HuH-7 (cell line): ENCODE data around the gene TMEM61.
"Not testable (repeated sequence)": the region's sequence is repeated elsewhere in the genome, so short reads cannot be mapped to it uniquely, and the experiment has no call there.

Source experiments
- DNase-seq: peaks from one replicate; pipeline ENCODE4 v3.0.0; 2011; ENCODE audit warnings: low spot score

The TMEM61 gene

GRCh38 chr1:55001311-55001710 is 20.9 kb downstream of the TMEM61 start:
- DNase-seq = no peak

GRCh38 chr1:55002686-55003085 is 22.3 kb downstream of the TMEM61 start:
- DNase-seq = no peak

- no peak for DNase-seq
These were observed 25.1 kb downstream of the TMEM61 start for GRCh38 chr1:55005351-55006140.

- DNase-seq = no peak
These were observed 26.5 kb downstream of the TMEM61 start for GRCh38 chr1:55006931-55007330.

GRCh38 chr1:55007625-55008024 is 27.2 kb downstream of the TMEM61 start:
- no peak for DNase-seq

- DNase-seq = no peak
These were observed 29.9 kb downstream of the TMEM61 start for GRCh38 chr1:55010194-55010886.

GRCh38 chr1:55010887-55011217 is 30.4 kb downstream of the TMEM61 start:
- DNase-seq = no peak

- DNase-seq = no peak
These were observed 32.2 kb downstream of the TMEM61 start for GRCh38 chr1:55012661-55013060.

- no peak for DNase-seq
These were observed 34.7 kb downstream of the TMEM61 start for GRCh38 chr1:55015123-55015522.

- DNase-seq = no peak
These were observed 35.5 kb downstream of the TMEM61 start for GRCh38 chr1:55015731-55016620.

GRCh38 chr1:55018395-55018794 is 38.0 kb downstream of the TMEM61 start:
- DNase-seq = no peak

- DNase-seq = peak; percentile 88
These were observed 41.6 kb downstream of the TMEM61 start for GRCh38 chr1:55021942-55022546.

- DNase-seq = not testable (repeated sequence)
These were observed 43.7 kb downstream of the TMEM61 start for GRCh38 chr1:55024163-55024562.

GRCh38 chr1:55026682-55027081 is 46.3 kb downstream of the TMEM61 start:
- DNase-seq = not testable (repeated sequence)

- DNase-seq = not testable (repeated sequence)
These were observed 50.7 kb downstream of the TMEM61 start for GRCh38 chr1:55031098-55031497.

GRCh38 chr1:55033265-55033614 is 52.8 kb downstream of the TMEM61 start:
- no peak for DNase-seq

- no peak for DNase-seq
These were observed 54.2 kb downstream of the TMEM61 start for GRCh38 chr1:55034476-55035133.

- DNase-seq = peak; percentile 71
These were observed 55.5 kb downstream of the TMEM61 start for GRCh38 chr1:55035904-55036303.

- no peak for DNase-seq
These were observed 57.5 kb downstream of the TMEM61 start for GRCh38 chr1:55037733-55038551.

- no peak for DNase-seq
These were observed 58.1 kb downstream of the TMEM61 start for GRCh38 chr1:55038552-55038838.

- no peak for DNase-seq
These were observed 58.5 kb downstream of the TMEM61 start for GRCh38 chr1:55038974-55039341.
